ENCODE measurements around the gene LAMB4.

Gene LAMB4

DNA sequence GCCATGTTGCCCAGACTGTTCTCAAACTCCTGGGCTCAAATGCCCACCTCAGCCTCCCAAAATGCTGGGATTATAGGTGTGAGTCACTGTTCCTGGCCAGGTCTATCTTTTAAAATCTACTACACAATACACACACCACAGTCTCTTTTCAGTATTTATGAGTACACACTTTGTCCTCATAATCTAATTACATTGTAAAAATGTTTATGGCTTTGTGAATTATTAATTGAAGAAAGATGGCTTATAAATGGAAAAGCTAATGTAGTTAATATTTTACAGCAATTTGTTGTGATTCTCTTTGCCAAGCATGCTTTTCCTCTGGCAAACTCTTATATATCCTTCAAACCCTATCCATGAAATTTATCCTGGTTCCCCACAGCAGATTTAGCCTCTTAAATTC lies 22.0 kb downstream of the LAMB4 start:
- no peaks in the 10 kb centered on the region for H3K4me1 Mint-ChIP-seq
- H3K27ac Mint-ChIP-seq, result no peak overlapping the region
- ATAC-seq (no peak), DNase-seq (no peak)
- no peaks in the 10 kb centered on the region for H3K27me3 Mint-ChIP-seq
- no peaks in the 10 kb centered on the region for H3K9me3 Mint-ChIP-seq
- no peak overlapping the region for H3K4me3 Mint-ChIP-seq
- H3K36me3 Mint-ChIP-seq (ENCODE audit: low read depth), result no peaks in the 10 kb centered on the region

DNA sequence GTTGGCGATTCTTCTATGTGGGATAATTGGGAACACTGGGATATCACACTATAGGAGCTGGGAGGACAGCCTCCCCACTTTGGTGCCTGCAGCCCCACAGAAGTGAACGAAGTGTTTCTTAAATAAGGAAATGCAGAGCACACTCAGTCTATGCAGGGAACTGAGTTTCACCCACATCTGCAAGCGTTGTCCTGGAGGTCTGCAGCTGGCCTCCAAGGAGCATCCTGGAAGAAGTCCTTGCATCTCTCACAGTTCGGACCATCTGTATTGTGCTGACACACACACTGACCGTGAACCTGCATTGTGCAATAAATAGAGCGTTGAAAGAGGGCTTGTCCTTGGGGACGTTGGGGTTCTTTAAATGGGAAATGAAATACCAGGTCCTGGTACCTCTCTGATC lies 25.8 kb downstream of the LAMB4 start:
- no peaks in the 10 kb centered on the region for H3K36me3 Mint-ChIP-seq (ENCODE audit: low read depth)
- no peaks in the 10 kb centered on the region for H3K9me3 Mint-ChIP-seq
- no peaks in the 10 kb centered on the region for H3K4me1 Mint-ChIP-seq
- H3K4me3 Mint-ChIP-seq, result no peak overlapping the region
- DNase-seq (no peak), ATAC-seq (no peak)
- H3K27ac Mint-ChIP-seq, result no peak overlapping the region
- no peaks in the 10 kb centered on the region for H3K27me3 Mint-ChIP-seq

DNA sequence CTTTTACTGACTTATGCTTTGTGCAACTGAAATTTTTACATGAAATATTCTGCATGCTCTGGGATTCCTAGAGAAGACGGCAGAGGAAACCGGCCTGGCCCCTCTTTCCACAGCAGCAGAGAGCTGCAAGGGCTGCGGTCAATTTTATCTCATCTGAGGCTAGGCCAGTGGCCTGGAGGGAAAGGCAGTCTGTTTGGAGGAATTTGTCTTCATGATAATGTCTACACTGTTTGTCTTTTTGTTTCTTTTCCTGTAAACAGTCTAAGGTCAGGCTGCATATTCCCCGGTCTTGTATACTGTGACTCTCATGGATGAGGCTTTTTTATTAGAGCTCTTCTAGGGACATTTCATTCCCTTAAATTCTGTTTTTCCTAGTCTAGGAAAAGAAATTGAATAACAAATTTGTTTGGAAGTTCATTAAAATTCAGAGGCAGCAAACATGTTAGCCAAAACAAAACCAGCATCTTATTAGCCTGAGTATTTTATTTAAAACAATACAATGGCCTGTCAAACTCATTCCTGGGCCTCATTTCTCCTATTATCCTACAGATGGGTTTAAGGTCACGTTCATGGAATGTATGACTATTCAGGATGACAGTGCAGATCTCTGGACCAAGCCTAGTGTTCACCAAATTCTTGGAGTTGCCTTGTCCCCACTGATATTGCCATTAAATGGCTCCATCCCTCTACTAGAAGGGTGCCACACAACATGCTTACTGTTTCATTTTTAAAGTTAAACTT lies 26.4 kb downstream of the LAMB4 start:
- H3K4me3 Mint-ChIP-seq, result no peak overlapping the region
- H3K36me3 Mint-ChIP-seq (ENCODE audit: low read depth), result no peaks in the 10 kb centered on the region
- no peak overlapping the region for H3K27ac Mint-ChIP-seq
- no peaks in the 10 kb centered on the region for H3K9me3 Mint-ChIP-seq
- peaks cover 3% of the 10 kb centered on the region for H3K27me3 Mint-ChIP-seq
- H3K4me1 Mint-ChIP-seq, result no peaks in the 10 kb centered on the region
- ATAC-seq, result no peak
- no peak for DNase-seq

DNA sequence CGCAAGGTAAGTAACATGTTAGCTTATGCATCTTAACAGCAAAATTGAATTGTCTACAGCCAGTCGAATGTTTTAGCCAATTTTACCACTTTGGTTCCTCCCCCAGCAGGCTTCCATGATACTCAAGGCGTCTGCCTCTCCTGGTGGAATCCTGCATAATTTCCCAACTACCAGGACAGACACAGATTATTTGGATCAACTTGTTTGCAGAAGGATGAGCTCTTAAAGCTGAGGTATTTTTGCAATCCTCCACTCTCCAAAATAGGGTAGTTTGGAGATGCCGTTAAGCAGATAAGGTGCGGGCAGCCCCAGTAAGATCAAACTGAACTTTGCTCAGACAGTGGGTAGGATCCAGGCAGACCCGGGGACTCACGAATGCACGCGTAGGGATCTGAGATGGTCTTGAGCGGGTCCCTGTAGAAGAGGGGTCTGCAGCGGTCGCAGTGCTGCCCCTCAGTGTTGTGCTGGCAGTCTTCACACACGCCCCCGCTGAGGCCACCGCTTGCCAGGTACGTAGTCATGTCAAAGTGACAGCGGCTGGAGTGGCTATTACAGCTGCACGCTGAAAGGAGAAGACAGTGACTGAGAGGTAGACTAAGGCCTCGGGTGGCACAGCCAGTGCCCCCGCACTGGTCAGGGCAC lies 27.4 kb downstream of the LAMB4 start:
- no peaks in the 10 kb centered on the region for H3K36me3 Mint-ChIP-seq (ENCODE audit: low read depth)
- no peak for DNase-seq
- no peak for ATAC-seq
- no peaks in the 10 kb centered on the region for H3K4me1 Mint-ChIP-seq
- H3K9me3 Mint-ChIP-seq, result no peaks in the 10 kb centered on the region
- H3K4me3 Mint-ChIP-seq, result no peak overlapping the region
- no peak overlapping the region for H3K27ac Mint-ChIP-seq
- peaks cover 3% of the 10 kb centered on the region for H3K27me3 Mint-ChIP-seq

DNA sequence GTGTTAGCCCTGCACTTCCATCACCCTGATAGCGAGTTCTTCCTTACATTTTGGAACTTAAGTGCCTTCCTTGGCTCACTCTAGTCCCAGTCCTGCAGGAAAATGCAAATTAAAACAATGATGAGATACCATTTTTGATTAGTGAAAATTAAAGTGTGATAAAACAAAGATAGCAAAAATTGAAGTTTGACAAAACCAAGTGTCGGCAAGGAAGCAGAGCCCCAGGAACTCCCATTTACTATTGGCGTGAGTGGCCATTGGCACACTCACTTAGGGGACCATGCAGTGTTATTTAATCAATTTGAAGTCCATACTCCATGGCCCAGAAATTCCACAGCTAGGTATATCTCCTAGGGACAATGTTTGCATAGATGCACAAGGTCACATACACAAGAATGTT lies 28.4 kb downstream of the LAMB4 start:
- Mint-ChIP-seq H3K9me3 (no peaks in the 10 kb centered on the region), H3K27me3 (peaks cover 3% of the 10 kb centered on the region), H3K36me3 (ENCODE audit: low read depth) (no peaks in the 10 kb centered on the region), H3K27ac (no peak overlapping the region), H3K4me1 (no peaks in the 10 kb centered on the region), H3K4me3 (no peak overlapping the region)
- DNase-seq, result no peak
- ATAC-seq, result no peak

DNA sequence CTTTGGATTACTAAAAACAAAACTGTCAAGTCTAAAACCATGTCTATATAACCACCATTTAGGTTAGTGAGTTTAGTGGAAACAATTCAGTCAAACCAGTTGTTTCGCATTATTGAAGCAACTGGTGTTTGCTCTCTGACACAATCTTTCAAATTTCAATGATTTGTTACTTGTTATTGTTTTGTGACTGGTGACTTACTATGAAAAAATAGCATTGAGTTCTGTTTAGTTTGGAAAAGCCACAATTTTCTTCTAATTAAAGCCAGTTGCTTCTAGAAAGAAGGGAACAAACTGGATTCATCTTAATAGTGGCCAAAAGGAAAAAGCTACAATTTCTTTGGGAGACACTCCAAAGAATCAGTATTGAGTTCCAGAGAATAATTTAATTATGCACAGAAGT lies 30.4 kb downstream of the LAMB4 start:
- no peak for DNase-seq
- ATAC-seq, result no peak
- Mint-ChIP-seq H3K27me3 (peaks cover 6% of the 10 kb centered on the region), H3K4me3 (no peak overlapping the region), H3K36me3 (ENCODE audit: low read depth) (no peaks in the 10 kb centered on the region), H3K9me3 (no peaks in the 10 kb centered on the region), H3K4me1 (no peaks in the 10 kb centered on the region), H3K27ac (no peak overlapping the region)

DNA sequence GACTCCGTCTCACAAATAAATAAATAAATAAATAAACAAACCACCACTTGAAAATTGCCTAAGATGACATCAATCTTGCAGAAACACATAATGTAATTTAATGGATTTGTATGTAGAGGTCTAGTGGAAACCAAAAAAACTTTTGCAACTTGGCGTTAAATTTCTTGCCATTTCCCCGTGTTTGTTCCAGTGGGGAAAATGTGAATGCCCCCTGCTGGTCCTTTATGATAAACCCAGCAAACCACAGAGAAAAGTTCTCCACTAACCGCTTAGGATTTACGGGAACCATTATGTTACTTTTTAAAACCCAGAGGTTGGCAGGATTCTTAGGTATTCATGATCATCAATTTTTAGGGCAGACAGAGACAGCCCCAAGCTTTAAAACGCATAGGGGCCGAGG lies 32.5 kb downstream of the LAMB4 start:
- no peak for ATAC-seq
- DNase-seq, result no peak
- no peak overlapping the region for H3K27ac Mint-ChIP-seq
- peaks cover 6% of the 10 kb centered on the region for H3K27me3 Mint-ChIP-seq
- H3K4me1 Mint-ChIP-seq, result no peaks in the 10 kb centered on the region
- H3K4me3 Mint-ChIP-seq, result no peak overlapping the region
- H3K36me3 Mint-ChIP-seq (ENCODE audit: low read depth), result no peaks in the 10 kb centered on the region
- no peaks in the 10 kb centered on the region for H3K9me3 Mint-ChIP-seq

DNA sequence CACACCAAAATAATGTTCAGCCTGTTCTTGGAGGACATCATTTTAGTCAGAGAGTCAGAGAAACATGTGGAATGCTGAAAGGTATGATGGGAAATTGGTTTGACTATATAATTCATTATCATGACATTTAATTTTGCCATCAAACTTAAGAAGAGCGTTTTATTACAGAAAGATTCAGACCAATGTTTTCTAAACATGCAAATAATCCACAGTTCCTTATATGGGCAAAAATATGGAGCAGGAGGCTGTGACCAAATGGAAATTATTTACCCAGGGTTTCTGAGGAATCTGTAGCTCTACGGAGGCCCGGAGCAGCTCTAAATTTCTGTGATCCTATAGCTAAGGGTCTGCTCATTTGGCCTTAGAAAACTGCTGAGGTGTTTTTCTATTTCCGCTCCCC lies 33.2 kb downstream of the LAMB4 start:
- Mint-ChIP-seq H3K36me3 (ENCODE audit: low read depth) (no peaks in the 10 kb centered on the region), H3K4me3 (no peak overlapping the region), H3K9me3 (no peaks in the 10 kb centered on the region), H3K27ac (no peak overlapping the region), H3K27me3 (peaks cover 9% of the 10 kb centered on the region), H3K4me1 (no peaks in the 10 kb centered on the region)
- ATAC-seq, result no peak
- no peak for DNase-seq

DNA sequence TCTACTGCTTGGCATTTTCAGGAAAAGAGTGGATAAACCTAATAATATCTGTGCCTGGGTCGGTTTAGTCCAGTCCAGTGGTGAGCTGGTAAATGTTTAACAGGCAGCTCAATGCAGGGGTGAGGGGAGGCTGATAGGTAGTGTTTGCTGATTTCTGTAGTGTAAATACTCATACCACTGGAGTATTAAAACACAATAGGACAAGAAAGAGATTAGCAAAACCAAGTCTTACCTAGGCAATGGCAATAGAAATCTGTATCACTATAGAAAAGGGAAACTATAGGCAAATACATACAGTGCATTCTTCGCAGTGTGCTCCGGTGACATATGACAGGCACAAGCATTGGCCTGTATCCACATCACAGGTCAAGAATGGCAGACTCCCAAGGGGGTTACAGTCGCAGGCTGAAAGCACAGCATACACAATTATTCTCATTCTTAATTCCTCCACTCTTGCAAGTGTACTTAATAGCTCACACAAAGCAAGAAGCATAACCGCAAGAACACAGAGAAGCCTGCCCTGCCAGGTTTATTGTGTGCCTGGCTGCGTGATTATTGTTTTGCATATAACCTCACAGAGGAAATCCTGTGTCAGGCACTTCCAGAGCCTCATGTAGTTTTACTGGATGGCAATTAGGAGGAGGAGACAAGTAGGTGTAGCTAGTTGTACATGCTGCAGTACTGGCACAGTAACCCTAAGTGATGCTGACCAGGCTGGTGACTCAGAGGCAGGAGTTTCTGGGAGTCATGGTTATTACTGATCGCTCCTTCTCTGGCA lies 35.0 kb downstream of the LAMB4 start:
- H3K27ac Mint-ChIP-seq, result no peak overlapping the region
- no peak overlapping the region for H3K4me3 Mint-ChIP-seq
- no peaks in the 10 kb centered on the region for H3K36me3 Mint-ChIP-seq (ENCODE audit: low read depth)
- DNase-seq, result no peak
- no peaks in the 10 kb centered on the region for H3K4me1 Mint-ChIP-seq
- ATAC-seq, result peak; percentile 43
- H3K9me3 Mint-ChIP-seq, result no peaks in the 10 kb centered on the region
- peaks cover 9% of the 10 kb centered on the region for H3K27me3 Mint-ChIP-seq

DNA sequence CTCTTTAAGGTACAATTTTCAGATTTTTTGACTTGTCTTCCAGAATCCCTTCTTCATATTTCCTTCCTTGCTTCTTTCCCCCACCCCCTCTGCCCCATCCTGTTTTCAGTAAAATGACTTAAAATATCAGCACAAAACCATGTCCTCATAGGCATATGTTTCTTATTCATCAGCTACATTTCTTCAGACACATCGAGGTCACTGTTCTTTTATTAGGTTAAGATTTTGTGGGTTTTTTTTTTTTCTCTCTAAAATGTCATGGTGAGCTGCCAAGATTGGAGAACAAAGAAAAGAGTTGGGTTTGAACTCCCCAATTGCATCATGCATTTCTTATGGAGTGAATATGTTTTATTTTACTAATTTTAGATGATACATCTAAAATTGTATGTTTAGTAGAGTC lies 35.8 kb downstream of the LAMB4 start:
- no peak for ATAC-seq
- no peak for DNase-seq
- peaks cover 9% of the 10 kb centered on the region for H3K27me3 Mint-ChIP-seq
- H3K27ac Mint-ChIP-seq, result no peak overlapping the region
- H3K9me3 Mint-ChIP-seq, result no peaks in the 10 kb centered on the region
- no peaks in the 10 kb centered on the region for H3K4me1 Mint-ChIP-seq
- no peaks in the 10 kb centered on the region for H3K36me3 Mint-ChIP-seq (ENCODE audit: low read depth)
- H3K4me3 Mint-ChIP-seq, result no peak overlapping the region

DNA sequence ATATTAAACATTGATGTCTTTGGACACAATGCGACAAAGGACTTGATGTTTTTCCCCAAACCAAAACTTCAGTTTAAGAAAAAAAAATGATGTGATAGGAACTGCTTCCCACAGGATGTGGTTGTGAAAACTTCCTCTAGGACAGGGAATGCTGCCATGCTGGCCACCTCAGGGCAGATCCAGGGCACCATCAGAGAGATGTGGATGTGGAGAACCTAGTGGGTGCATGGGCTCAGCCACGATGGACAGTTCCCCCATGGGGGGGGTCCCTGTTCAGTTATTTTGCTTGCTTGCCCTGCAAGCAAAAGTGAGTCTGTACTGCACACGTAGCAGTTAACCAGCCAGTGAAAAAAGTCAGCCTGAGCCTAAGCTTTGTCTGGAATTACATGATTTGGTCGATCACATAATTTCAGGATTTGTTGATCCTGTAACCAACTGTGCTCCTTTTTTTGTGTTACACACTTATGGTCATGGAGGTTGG lies 36.3 kb downstream of the LAMB4 start:
- Mint-ChIP-seq H3K4me3 (no peak overlapping the region), H3K9me3 (no peaks in the 10 kb centered on the region), H3K27ac (no peak overlapping the region), H3K4me1 (no peaks in the 10 kb centered on the region), H3K27me3 (peaks cover 6% of the 10 kb centered on the region), H3K36me3 (ENCODE audit: low read depth) (no peaks in the 10 kb centered on the region)
- ATAC-seq, result no peak
- DNase-seq, result no peak

DNA sequence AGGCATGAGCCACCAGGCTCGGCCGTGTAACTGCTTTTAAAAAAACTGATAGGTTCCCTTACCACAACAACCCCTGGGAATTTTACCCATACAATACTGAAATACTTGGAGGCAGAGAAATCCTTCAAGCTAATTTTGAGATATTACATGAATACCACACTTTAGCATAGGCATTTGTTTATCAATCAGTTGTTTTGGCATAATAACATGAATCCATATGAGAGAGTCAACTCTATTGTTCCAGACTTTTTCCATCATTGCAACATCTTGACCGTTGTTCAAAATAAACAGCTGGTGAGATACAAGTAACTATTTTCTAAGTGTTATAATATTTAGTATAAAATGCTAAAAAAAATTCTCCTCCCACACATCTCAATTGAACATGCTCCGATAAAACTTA lies 36.8 kb downstream of the LAMB4 start:
- no peak for ATAC-seq
- Mint-ChIP-seq H3K27me3 (peaks cover 6% of the 10 kb centered on the region), H3K4me3 (no peak overlapping the region), H3K27ac (no peak overlapping the region), H3K4me1 (no peaks in the 10 kb centered on the region), H3K36me3 (ENCODE audit: low read depth) (no peaks in the 10 kb centered on the region), H3K9me3 (no peaks in the 10 kb centered on the region)
- DNase-seq, result no peak

DNA sequence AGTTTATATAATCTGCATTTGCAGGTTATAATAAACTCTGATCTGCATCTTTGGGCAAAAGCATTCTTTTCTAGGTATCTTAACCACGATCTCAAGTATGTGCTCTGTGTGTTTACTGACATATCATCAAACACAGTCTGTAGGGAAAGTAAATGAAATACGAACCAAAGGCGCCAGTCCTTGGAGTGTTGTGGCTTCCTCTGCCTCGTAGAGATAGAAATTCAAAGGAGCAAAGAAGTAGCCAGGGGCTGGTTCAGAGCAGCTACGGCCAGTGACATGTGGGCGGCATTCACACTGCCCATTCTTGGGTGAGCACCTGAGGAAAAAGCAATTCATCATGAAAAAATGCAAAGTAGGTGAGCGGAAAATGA lies 38.7 kb downstream of the LAMB4 start:
- no peak for DNase-seq
- H3K27me3 Mint-ChIP-seq, result peaks cover 6% of the 10 kb centered on the region
- no peaks in the 10 kb centered on the region for H3K36me3 Mint-ChIP-seq (ENCODE audit: low read depth)
- no peaks in the 10 kb centered on the region for H3K9me3 Mint-ChIP-seq
- no peak overlapping the region for H3K4me3 Mint-ChIP-seq
- H3K27ac Mint-ChIP-seq, result no peak overlapping the region
- no peak for ATAC-seq
- H3K4me1 Mint-ChIP-seq, result no peaks in the 10 kb centered on the region

DNA sequence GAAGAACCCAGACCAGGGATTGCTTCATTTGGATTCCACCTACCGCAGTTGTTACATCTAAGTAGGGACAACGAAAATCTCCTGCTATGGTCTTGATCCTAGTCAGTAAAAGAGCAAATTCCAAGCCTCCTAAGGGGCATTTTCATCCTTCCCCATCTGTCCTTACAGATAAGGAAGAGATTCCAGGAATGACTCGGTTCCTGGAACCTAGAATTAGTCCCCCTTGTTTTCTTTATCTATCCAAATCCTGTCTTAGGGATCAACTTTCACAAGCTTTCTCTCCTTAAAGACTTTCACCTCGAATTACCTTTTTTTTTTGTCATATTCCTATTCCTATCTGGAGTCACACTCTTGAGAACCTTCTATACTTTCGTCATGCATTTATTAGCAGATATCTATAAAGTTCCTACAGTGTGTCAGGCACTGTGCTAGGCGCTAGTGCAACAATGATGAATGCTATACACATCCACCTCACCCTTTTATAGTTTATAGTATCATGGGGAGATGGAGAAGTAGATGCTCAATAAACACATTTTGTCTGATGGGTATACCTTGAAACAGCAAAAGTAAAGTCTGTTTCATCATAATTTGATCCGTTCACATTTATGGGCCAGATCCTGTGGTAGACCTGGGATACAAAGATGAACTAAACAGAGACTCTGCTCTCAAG lies 39.2 kb downstream of the LAMB4 start:
- no peaks in the 10 kb centered on the region for H3K36me3 Mint-ChIP-seq (ENCODE audit: low read depth)
- H3K4me3 Mint-ChIP-seq, result no peak overlapping the region
- ATAC-seq, result no peak
- no peak overlapping the region for H3K27ac Mint-ChIP-seq
- peaks cover 6% of the 10 kb centered on the region for H3K27me3 Mint-ChIP-seq
- no peaks in the 10 kb centered on the region for H3K4me1 Mint-ChIP-seq
- DNase-seq, result no peak
- H3K9me3 Mint-ChIP-seq, result no peaks in the 10 kb centered on the region

DNA sequence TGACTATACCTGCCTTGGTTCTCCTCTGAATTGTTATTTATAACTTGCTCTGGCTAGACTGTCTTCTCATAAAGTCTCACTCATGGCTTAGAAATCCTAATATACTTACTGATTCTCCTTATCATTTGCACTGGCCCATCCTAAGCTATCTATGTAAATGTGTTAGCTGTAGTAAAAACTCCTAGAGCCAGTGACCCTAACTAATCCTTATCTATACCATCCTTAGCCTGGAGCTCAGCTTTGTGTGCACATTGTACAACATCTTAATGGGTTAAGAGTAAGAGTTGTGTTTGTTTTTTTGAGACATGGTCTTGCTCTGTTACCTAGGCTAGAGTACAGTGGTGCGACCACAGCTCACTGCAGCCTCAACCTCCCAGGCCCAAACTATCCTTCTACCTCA lies 40.8 kb downstream of the LAMB4 start:
- no peaks in the 10 kb centered on the region for H3K9me3 Mint-ChIP-seq
- no peak for DNase-seq
- no peak overlapping the region for H3K27ac Mint-ChIP-seq
- H3K27me3 Mint-ChIP-seq, result peaks cover 3% of the 10 kb centered on the region
- H3K4me3 Mint-ChIP-seq, result no peak overlapping the region
- H3K36me3 Mint-ChIP-seq (ENCODE audit: low read depth), result no peaks in the 10 kb centered on the region
- H3K4me1 Mint-ChIP-seq, result no peaks in the 10 kb centered on the region
- ATAC-seq, result no peak

Data from activated naive CD8-positive, alpha-beta T cell treated with anti-CD3 and anti-CD28 coated beads, Interleukin-2, amount 50 U/mL, for 24 hours (primary cell).